ENCODE data around the gene HYAL4. TPM values are rescaled to one million over a fixed set of nuclear protein-coding genes. Genes with fewer than 3 reads are reported as not detected.

Gene HYAL4
- total and polyA plus RNA-seq, 2 of the 13 experiments (the other 11 are each of a cell fraction or from before 2014, with no cell fraction given), result not detected

GRCh38 chr7:123797673-123798531 lies 47.1 kb upstream of the HYAL4 start (continued):
- peak; percentile 65; the same call in 1 of the 2 replicates for TF ChIP-seq AHDC1 (CRISPR knock-in tag; IDR thresholded peaks at IDR 0.05; ENCODE audit: borderline replicate concordance)
- TF ChIP-seq ELF3 (CRISPR knock-in tag; IDR thresholded peaks at IDR 0.05), result peak; percentile 50; the same call in 1 of the 2 replicates
- no peak for TF ChIP-seq MLXIP (CRISPR knock-in tag; IDR thresholded peaks at IDR 0.05; ENCODE audit: borderline replicate concordance)
- no peak for TF ChIP-seq TP53 (CRISPR knock-in tag; conservative IDR thresholded peaks at IDR 0.05)
- no peak for TF ChIP-seq GATAD1 (CRISPR knock-in tag; IDR thresholded peaks at IDR 0.05)
- no peak for TF ChIP-seq ZFP90 (CRISPR knock-in tag; IDR thresholded peaks at IDR 0.05; ENCODE audit: borderline replicate concordance)
- TF ChIP-seq RFX3 (CRISPR knock-in tag; IDR thresholded peaks at IDR 0.05), result no peak
- peak; percentile 21 for TF ChIP-seq TBL1XR1 (IDR thresholded peaks at IDR 0.05; ENCODE audit: borderline replicate concordance, low read length, partially characterized antibody)
- no peak for TF ChIP-seq NR0B2 (CRISPR knock-in tag; IDR thresholded peaks at IDR 0.05)
- no peak for TF ChIP-seq ZNF207 (IDR thresholded peaks at IDR 0.05; ENCODE audit: borderline replicate concordance)
- TF ChIP-seq NFAT5 (CRISPR knock-in tag; IDR thresholded peaks at IDR 0.05), result no peak
- TF ChIP-seq ZSCAN9 (CRISPR knock-in tag; IDR thresholded peaks at IDR 0.05; ENCODE audit: borderline replicate concordance), result peak; percentile 58; the same call in 1 of the 2 replicates
- TF ChIP-seq ETV5 (CRISPR knock-in tag; IDR thresholded peaks at IDR 0.05; ENCODE audit: borderline replicate concordance), result no peak
